Measurements from ENCODE around the gene MYO18A.

MYO18A gene

GRCh38 chr17:29021226-29021625 is 159.0 kb downstream of the MYO18A start:
- TF ChIP-seq REST (IDR thresholded peaks at IDR 0.05; ENCODE audit: insufficient read depth in 1 of 2, low read depth in 2 of 2, low read length in 2 of 2) (peak in 1 of 2 experiments; percentile 8; a peak in 1 of 4 replicates), POLR2AphosphoS5 (IDR thresholded peaks at IDR 0.05; ENCODE audit: low read depth, low read length) (no peak)
